Measurements from ENCODE around the gene SPTBN5. TPM values are rescaled to one million over a fixed set of nuclear protein-coding genes. Genes with fewer than 3 reads are reported as not detected.
A peak's percentile ranks its signal among the peaks of the same experiment; 100 is the strongest.

SPTBN5 gene
- total RNA-seq, 6 experiments from 2014 or later, result 0.16 to 0.34 (median 0.24) TPM

DNA sequence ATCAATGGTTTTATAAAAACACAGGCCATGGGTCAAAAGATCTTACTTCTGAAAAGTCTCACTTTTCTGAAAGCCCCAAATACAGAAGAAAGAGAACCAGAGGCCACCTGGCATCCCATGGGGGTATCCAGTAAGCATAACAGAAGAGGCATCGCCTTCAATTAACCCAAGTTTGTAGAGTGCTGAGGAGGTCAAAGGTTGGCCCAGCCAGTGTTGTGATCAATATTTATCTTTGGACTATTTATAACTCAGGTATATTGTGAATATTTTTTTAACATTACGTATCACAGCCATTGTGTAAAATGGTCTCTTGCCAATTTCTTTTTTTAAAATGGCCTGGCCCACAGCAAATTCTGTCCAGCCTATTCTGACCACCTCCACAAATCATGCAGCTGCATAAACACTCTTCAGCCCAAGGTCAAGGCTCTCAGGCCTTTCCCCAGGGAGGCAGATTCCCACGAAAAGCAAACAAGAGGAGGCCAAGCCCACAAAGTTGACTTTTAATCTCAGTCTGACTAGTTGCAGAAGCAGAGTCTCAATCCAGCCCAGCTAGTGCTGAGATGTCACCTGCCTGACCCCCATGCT lies 26.2 kb upstream of the SPTBN5 start:
- H3K27me3 Mint-ChIP-seq (ENCODE audit: insufficient read depth), result peaks cover 2% of the 10 kb centered on the region; the same call in 1 of the 2 replicates
- no peaks in the 10 kb centered on the region for H3K9me3 Mint-ChIP-seq
- TF ChIP-seq, protein P1, sequence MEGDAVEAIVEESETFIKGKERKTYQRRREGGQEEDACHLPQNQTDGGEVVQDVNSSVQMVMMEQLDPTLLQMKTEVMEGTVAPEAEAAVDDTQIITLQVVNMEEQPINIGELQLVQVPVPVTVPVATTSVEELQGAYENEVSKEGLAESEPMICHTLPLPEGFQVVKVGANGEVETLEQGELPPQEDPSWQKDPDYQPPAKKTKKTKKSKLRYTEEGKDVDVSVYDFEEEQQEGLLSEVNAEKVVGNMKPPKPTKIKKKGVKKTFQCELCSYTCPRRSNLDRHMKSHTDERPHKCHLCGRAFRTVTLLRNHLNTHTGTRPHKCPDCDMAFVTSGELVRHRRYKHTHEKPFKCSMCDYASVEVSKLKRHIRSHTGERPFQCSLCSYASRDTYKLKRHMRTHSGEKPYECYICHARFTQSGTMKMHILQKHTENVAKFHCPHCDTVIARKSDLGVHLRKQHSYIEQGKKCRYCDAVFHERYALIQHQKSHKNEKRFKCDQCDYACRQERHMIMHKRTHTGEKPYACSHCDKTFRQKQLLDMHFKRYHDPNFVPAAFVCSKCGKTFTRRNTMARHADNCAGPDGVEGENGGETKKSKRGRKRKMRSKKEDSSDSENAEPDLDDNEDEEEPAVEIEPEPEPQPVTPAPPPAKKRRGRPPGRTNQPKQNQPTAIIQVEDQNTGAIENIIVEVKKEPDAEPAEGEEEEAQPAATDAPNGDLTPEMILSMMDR (IDR thresholded peaks at IDR 0.05), result no peak
- H3K27ac Mint-ChIP-seq, result no peak overlapping the region
- no peak for DNase-seq
- peaks cover 58% of the 10 kb centered on the region for H3K4me1 Mint-ChIP-seq (ENCODE audit: low read depth)
- H3K36me3 Mint-ChIP-seq (ENCODE audit: low read depth), result peaks cover 25% of the 10 kb centered on the region
- H3K4me3 Mint-ChIP-seq, result no peak overlapping the region

DNA sequence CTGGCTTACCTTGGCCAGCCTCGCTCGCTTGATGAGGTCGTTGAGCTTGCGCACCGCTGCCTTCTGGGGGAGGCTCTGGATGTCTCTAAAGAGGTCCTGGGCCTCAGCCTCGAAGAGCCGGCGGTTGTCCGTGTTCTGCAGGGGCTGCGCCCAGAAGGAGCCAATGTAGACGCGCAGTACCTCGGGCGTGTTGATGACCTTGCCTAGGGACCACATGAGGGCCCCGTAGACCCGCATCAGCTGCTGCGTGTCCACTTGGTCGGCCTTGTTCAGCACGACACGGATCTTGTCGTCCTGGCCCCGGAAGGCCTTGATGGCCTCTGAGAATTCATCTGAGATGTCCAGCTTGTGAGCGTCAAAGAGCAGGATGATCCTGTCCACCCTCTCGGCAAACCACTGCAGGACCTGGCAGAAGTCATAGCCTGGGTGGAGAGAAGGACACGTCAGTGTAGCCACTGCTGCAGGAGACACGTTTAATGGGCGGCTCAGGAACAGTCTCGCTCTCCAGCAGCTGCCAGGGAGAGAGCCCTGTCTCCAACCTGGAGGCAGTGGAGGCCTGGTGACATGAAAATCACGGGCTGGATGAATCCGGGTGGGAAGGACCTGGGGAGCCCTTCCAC lies 25.5 kb upstream of the SPTBN5 start:
- peaks cover 58% of the 10 kb centered on the region for H3K4me1 Mint-ChIP-seq (ENCODE audit: low read depth)
- peaks cover 2% of the 10 kb centered on the region; the same call in 1 of the 2 replicates for H3K27me3 Mint-ChIP-seq (ENCODE audit: insufficient read depth)
- TF ChIP-seq, protein P1 (IDR thresholded peaks at IDR 0.05), result no peak
- no peak for DNase-seq
- no peaks in the 10 kb centered on the region for H3K9me3 Mint-ChIP-seq
- no peak overlapping the region for H3K4me3 Mint-ChIP-seq
- peaks cover 26% of the 10 kb centered on the region for H3K36me3 Mint-ChIP-seq (ENCODE audit: low read depth)
- H3K27ac Mint-ChIP-seq, result no peak overlapping the region

DNA sequence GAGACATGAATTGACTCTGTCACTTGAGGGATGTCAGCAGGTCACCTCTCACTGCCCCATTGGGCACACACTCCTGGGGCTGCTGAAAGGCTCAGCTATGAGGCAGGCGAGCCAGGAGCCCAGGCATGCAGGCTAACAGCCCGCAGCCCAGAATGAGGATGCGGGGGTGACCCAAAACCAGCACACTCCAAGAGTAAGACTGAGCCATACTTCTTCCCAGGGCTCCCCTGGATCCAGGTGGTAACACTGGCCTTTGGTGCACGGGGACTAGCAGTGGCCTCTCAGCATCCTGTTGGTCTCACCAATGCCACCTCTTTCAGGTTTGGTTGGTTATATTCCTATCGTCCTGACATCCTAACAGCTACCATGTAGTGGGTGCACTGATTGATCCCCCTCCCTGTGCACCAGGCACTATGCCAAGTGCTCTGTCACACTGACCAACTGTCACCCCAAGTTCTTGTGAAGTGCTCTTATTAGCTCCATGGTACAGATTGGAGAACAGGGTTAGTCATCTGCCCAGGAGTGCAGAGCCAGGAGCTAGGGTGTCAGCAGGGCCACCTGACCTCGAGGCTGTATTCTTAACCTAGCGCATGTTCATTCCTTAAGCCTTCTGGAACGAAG lies 24.8 kb upstream of the SPTBN5 start:
- H3K9me3 Mint-ChIP-seq, result no peaks in the 10 kb centered on the region
- peaks cover 58% of the 10 kb centered on the region for H3K4me1 Mint-ChIP-seq (ENCODE audit: low read depth)
- H3K27ac Mint-ChIP-seq, result peak overlapping the region; percentile 80

DNA sequence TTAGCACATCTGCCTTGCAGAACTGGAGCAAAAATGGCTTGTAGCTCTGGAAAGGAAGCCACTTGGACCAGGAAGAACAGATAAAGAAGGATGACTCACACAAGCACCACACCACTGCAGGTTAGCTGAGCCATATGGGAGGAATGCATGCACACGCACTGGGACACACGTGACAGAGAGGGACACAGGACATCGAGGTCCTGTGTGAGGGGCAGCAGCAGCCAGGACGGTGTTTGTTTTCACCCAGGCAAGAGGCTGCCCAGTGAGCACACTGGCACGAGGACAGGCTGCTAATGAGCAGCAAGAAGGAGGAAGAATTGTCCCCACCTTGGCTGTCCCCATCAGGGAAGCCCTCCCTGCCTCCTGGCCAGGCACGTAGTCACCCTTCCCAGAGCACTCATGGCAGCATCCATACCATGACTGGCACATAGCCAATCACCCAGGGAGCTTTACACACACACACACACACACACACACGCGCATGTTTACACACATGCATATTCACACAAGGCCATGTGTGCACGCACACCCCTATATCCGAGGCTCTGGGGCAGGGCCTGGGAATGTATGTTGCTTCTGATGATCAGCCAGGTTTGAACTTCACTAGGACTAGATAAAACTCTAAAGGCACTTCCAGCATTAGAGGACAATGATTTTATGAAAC lies 24.0 kb upstream of the SPTBN5 start:
- Mint-ChIP-seq H3K4me1 (ENCODE audit: low read depth) (peaks cover 61% of the 10 kb centered on the region), H3K27me3 (ENCODE audit: insufficient read depth) (peaks cover 2% of the 10 kb centered on the region; the same call in 1 of the 2 replicates), H3K36me3 (ENCODE audit: low read depth) (peaks cover 22% of the 10 kb centered on the region), H3K27ac (peak overlapping the region; percentile 80), H3K9me3 (no peaks in the 10 kb centered on the region), H3K4me3 (no peak overlapping the region)
- peak; percentile 70 for DNase-seq
- TF ChIP-seq, protein P1 (IDR thresholded peaks at IDR 0.05), result no peak

More for the DNA sequence above, 24.8 kb upstream of the SPTBN5 start:
- Mint-ChIP-seq H3K4me3 (no peak overlapping the region), H3K36me3 (ENCODE audit: low read depth) (peaks cover 29% of the 10 kb centered on the region), H3K27me3 (ENCODE audit: insufficient read depth) (peaks cover 2% of the 10 kb centered on the region; the same call in 1 of the 2 replicates)
- TF ChIP-seq, protein P1 (IDR thresholded peaks at IDR 0.05), result no peak
- DNase-seq, result no peak

DNA sequence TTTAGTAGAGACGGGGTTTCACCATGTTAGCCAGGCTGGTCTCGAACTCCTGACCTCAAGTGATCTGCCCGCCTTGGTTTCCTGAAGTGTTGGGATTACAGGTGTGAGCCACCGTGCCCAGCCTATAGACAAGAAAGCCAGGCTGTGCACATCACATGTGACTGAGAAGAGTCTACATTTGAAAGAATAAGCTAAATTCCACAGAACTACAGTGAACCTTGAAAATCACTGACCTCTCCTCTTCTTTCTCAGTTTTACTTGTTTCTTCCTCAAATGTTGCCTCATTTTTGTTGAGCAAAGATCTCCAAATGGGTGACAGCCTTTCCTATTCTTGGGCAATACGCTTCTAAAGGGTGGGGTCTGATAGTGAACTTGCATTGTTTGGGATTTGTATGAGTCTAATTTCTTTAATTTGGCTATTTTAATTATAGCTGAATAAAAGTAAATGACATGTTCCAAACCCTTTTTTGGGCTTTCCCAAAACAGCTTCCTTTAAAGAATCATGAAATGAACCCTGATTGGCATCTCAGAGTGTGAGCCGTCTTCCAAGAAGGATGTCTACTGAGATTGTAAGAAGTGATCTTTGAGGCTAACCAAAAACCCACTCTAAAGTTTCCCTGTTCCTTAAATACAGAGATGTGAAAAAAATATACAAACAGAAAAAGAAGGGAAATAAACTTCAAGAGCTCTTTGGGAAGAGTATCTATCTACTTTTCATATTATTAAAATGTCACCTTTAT lies 21.6 kb upstream of the SPTBN5 start:
- Mint-ChIP-seq H3K9me3 (no peaks in the 10 kb centered on the region), H3K36me3 (ENCODE audit: low read depth) (peaks cover 18% of the 10 kb centered on the region), H3K27me3 (ENCODE audit: insufficient read depth) (peaks cover 2% of the 10 kb centered on the region; the same call in 1 of the 2 replicates), H3K27ac (no peak overlapping the region), H3K4me1 (ENCODE audit: low read depth) (peaks cover 51% of the 10 kb centered on the region), H3K4me3 (no peak overlapping the region)
- DNase-seq, result no peak
- TF ChIP-seq, protein P1 (IDR thresholded peaks at IDR 0.05), result no peak
